GM20431 (cell line): ENCODE data around the gene KIF3C.
"Not testable (repeated sequence)": the region's sequence is repeated elsewhere in the genome, so short reads cannot be mapped to it uniquely, and the experiment has no call there.

Experiments
- in situ Hi-C: fragments of 300-500 bp; cut with MseI, MboI; formaldehyde crosslinking; loops from one replicate; pipeline ENCODE4 v1.15.0; 2020; ENCODE audit warnings: low sequenced_read_pairs; ENCODE audit not compliant: unreplicated experiment

KIF3C gene

GRCh38 chr2:25971596-25971995 is 10.7 kb downstream of the KIF3C start:
- in situ Hi-C loops, result no loop called here

- in situ Hi-C loops, result no loop called here
These were observed 15.6 kb downstream of the KIF3C start for GRCh38 chr2:25966531-25967270.

GRCh38 chr2:25964891-25965290 is 17.4 kb downstream of the KIF3C start:
- in situ Hi-C loops, result no loop called here

GRCh38 chr2:25960920-25961319 is 21.4 kb downstream of the KIF3C start:
- in situ Hi-C loops, result no loop called here

GRCh38 chr2:25960396-25960795 is 21.9 kb downstream of the KIF3C start:
- in situ Hi-C loops, result no loop called here

GRCh38 chr2:25958611-25959010 is 23.7 kb downstream of the KIF3C start:
- in situ Hi-C loops, result not testable (repeated sequence)

GRCh38 chr2:25957743-25958142 is 24.6 kb downstream of the KIF3C start:
- in situ Hi-C loops, result no loop called here

GRCh38 chr2:25955869-25956535 is 26.3 kb downstream of the KIF3C start:
- in situ Hi-C loops, result no loop called here

GRCh38 chr2:25955036-25955435 is 27.3 kb downstream of the KIF3C start:
- in situ Hi-C loops, result no loop called here

- in situ Hi-C loops, result no loop called here
These were observed 28.0 kb downstream of the KIF3C start for GRCh38 chr2:25954199-25954752.

GRCh38 chr2:25951071-25951547 is 31.2 kb downstream of the KIF3C start:
- in situ Hi-C loops, result no loop called here

GRCh38 chr2:25948437-25948836 is 33.9 kb downstream of the KIF3C start:
- in situ Hi-C loops, result no loop called here

GRCh38 chr2:25941042-25941441 is 41.3 kb downstream of the KIF3C start:
- in situ Hi-C loops, result no loop called here

- in situ Hi-C loops, result no loop called here
These were observed 43.0 kb downstream of the KIF3C start for GRCh38 chr2:25939257-25939668.

- in situ Hi-C loops, result no loop called here
These were observed 44.0 kb downstream of the KIF3C start for GRCh38 chr2:25938345-25938744.

- in situ Hi-C loops, result no loop called here
These were observed 45.3 kb downstream of the KIF3C start for GRCh38 chr2:25936889-25937545.

GRCh38 chr2:25933622-25934021 is 48.7 kb downstream of the KIF3C start:
- in situ Hi-C loops, result no loop called here

- in situ Hi-C loops, result no loop called here
These were observed 52.4 kb downstream of the KIF3C start for GRCh38 chr2:25929789-25930473.

- in situ Hi-C loops, result no loop called here
These were observed 53.6 kb downstream of the KIF3C start for GRCh38 chr2:25928668-25929067.
